PC-9 (cell line): ENCODE measurements around the gene TMEM164.

Experiments used
- EZH2 ChIP-seq: fragments of 200-600 bp; sonication (generic); IDR thresholded peaks from 2 replicates; pipeline ENCODE4 v1.8.0; 2017; ENCODE audit warnings: antibody characterized with exemption, low read depth
- TF ChIP-seq, protein P1 (sequence below): fragments of 200-600 bp; sonication (generic); conservative IDR thresholded peaks from 2 replicates; pipeline ENCODE4 v1.6.1; 2017; ENCODE audit warnings: mixed run types, antibody characterized with exemption, mild to moderate bottlenecking, moderate library complexity

GRCh38 chrX:110131031-110131430, 128.1 kb downstream of the TMEM164 start:
- TF ChIP-seq, protein P1, sequence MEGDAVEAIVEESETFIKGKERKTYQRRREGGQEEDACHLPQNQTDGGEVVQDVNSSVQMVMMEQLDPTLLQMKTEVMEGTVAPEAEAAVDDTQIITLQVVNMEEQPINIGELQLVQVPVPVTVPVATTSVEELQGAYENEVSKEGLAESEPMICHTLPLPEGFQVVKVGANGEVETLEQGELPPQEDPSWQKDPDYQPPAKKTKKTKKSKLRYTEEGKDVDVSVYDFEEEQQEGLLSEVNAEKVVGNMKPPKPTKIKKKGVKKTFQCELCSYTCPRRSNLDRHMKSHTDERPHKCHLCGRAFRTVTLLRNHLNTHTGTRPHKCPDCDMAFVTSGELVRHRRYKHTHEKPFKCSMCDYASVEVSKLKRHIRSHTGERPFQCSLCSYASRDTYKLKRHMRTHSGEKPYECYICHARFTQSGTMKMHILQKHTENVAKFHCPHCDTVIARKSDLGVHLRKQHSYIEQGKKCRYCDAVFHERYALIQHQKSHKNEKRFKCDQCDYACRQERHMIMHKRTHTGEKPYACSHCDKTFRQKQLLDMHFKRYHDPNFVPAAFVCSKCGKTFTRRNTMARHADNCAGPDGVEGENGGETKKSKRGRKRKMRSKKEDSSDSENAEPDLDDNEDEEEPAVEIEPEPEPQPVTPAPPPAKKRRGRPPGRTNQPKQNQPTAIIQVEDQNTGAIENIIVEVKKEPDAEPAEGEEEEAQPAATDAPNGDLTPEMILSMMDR: no peak
- no peak for TF ChIP-seq EZH2
